Measurements from ENCODE around the gene TEDC1.
A peak's percentile ranks its signal among the peaks of the same experiment; 100 is the strongest.

TEDC1 gene

DNA sequence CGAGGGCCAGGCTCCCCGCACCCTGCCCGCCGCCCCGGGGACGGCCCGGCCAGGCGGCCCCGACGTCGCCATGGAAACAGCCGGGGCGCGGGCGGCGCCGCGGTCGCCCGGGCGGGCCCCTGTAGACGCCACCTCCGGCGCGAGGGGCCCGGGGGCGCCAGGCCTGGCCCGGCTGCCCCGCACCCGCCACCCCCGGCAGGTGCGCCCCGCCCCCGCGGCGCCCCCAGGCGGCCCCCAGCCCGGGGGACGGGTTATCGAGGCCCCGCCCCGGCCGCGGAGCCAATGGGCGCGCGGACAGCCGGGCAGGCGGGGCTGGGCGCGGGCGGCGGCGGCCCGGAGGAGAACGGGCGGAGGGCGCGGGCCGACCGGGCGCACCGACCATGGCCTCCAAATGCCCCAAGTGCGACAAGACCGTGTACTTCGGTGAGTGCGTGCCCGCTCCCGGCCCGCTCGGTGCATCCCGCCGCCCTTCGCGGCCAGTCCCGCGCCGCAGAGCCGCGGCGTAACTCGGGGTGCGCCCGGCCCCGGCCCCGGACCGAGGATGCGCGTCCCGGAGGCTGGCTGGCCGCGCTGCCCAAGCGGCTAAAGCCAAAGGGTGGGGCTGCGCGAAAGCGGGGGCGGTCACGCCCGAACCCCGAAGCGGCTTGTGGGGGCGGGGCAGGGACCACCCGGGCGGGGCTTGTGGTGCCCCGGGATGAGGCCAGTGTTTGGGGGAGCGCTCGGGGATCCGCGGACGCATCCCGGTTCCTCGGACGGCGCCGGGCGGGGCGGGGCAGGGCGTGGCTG lies 16.4 kb upstream of the TEDC1 start, which contains the start of gene CRIP2:
TSS of gene CRIP2 (plus strand) at position 339 of the 786 bp plus-strand sequence. CDS start at position 381, 42 bp downstream.
- DNase-seq, result peak; percentile 57 to 69

DNA sequence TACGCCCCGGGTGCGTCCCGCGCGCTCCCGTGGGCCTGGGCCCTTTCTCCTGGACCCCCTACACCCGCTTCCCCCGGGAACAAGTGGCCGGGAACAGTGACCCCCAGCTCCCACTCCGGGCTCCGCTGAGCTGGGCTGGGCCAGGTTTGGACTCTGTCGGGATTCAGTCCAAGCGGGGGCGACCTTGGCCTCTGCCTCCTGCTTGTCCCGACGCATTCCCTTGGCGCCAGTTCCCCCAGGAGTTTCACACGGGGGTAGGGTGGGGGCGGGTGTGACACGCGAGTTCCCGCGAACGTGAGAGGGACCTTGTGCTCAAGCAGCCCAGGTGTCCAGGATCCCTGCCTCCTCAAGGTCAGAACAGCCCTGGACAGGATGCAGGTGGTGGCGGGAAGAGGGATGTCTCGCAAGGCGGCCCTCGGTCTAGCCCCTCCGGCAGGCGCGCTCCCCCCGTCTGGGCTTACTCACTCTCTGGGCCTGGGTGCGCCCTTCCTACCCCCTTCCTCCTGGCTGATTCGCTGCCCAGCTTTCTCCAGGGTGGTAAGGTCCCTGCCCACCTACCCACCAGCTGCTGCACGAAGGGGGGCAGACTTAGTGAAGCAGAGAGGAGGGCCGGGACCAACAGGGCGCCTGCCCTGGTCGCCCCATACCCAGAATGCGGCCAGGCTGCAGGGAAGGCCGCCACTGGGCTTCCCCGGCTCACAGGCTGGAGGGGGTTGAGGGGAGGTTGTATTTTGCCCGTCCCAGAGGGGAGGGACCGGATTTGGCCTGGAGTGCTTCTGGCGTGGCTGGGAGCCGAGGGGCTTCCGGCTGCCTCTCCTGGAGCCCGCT lies 15.6 kb upstream of the TEDC1 start:
- DNase-seq, result no peak

DNA sequence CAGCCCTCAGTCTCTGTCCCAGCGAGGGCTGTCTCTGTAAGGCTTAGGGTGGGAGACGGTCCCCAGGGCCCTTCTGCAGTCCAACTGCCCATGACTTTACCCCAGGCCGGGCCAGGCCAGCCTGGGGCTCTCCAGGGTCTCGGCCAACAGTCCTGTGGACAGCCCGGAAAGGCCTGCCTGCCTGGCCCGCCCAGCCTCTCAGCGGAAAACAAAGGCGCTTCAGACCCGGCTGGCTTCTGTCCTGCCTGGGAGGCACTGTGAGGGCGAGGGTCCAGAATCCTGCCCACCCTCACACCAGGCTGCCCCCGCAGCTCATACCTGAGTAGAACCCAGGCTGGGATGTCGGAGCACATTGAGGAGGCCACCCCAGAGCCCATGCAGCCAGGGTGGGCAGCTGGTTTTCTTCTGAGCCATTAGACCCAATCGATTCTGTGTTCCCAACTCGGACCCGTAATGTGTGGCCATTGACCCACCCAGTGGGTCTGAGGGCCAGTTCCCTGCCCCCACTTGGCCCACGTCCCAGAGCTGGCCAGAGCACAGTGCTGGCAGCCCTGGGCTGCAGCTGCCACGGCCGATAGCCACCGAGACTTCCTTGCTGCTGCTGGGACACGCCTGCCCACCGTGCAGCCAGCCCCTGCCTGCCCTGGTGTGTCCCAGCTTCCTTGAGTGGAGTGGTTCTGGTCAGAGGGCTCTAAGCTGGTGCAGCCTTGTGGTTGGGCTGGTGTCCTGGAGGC lies 14.8 kb upstream of the TEDC1 start:
- DNase-seq, result no peak

DNA sequence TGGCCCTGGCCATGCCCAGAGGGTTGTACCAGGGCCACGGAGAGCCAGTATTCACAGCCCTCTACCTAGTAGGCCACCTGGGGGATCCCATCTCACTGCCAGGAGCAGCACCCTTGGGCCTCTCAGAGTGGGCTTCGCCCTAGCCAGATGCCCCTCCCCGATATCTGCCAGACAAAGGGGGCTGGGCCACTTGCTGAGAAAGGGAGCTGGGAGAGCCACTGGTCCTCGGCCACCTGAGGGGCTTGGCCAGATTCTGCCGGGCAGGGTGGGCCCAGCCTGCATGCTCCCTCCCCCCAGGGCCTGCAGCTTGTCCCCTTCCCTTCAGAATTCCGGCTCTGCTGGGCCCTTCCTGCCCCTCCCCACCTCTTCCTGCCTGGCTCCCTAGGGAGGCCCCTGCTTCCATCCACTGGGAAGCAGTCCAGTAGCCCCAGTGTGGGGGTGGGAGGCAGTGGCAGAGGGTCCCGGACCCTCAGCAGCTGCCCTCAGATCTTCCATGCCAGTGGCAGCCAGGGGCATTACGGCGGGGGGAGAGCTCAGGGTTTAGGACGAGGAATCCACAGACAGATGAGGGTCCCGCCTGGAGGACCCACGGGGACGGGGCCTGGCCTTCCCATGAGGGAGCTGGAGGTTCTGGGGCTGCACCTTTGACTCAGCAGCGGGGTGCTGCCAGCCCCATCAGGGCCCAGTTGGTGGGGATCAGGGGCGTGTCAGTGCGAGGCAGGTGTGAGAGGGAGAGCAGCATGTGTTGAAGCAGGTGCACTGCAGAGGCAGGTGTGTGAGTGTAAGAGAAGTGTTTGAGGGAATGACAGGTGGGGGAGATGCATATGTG lies 14.0 kb upstream of the TEDC1 start:
- no peak for DNase-seq

DNA sequence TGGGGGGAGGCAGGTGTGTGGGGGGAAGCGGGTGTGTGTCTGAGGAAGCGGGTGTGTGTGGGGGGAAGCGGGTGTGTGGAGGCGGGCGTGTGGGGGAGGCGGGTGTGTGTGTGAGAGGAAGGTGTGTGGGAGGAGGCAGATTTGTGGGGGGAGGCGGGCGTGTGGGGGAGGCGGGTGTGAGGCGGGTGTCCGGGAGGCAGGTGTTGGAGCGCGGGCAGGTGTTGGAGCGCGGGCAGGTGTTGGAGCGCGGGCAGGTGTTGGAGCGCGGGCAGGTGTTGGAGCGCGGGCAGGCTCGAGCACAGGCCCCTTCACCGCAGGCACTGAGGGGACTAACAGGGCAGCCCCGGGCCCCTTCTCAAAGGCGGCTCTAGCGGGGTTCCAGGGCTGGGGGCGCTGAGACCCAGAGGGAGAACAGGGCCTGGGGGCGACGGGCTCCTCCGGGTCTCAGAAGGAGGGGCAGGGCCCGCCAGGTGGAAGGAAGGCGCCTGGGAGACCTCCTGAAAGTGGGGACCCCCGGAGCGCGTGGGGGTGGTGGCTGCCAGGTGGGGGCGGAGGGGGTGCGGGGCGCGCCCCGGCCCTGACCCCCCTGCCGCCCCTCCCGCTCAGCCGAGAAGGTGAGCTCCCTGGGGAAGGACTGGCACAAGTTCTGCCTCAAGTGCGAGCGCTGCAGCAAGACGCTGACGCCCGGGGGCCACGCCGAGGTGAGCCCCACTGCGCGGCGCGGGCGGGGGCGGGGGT lies 13.2 kb upstream of the TEDC1 start:
- DNase-seq, result peak; percentile 82 to 88

DNA sequence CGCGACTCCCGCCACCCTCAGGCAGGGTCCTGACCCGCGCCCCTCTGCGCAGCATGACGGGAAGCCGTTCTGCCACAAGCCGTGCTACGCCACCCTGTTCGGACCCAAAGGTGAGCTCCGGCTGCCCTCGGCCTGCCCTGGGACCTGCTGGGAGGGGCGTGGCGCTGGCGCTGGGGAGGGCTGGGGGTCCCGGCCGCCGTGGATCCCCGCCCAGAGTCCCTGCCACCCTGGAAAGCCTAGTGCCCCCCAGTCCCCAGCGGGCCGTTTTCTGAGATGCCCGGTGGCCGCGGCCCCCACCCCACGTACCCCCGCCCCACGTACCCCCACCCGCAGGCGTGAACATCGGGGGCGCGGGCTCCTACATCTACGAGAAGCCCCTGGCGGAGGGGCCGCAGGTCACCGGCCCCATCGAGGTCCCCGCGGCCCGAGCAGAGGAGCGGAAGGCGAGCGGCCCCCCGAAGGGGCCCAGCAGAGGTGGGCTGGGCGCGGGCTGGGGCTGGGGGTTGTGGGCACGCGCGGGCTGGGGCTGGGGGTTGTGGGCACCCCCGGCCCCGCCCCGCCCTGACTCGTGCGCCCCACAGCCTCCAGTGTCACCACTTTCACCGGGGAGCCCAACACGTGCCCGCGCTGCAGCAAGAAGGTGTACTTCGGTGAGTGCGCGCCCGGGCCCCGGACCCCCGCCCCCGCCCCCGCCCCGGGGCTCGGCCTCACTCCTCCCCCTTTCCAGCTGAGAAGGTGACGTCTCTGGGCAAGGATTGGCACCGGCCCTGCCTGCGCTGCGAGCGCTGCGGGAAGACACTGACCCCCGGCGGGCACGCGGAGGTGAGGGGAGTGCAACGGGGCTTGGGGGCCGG lies 12.4 kb upstream of the TEDC1 start:
- peak; percentile 50 to 64 for DNase-seq

DNA sequence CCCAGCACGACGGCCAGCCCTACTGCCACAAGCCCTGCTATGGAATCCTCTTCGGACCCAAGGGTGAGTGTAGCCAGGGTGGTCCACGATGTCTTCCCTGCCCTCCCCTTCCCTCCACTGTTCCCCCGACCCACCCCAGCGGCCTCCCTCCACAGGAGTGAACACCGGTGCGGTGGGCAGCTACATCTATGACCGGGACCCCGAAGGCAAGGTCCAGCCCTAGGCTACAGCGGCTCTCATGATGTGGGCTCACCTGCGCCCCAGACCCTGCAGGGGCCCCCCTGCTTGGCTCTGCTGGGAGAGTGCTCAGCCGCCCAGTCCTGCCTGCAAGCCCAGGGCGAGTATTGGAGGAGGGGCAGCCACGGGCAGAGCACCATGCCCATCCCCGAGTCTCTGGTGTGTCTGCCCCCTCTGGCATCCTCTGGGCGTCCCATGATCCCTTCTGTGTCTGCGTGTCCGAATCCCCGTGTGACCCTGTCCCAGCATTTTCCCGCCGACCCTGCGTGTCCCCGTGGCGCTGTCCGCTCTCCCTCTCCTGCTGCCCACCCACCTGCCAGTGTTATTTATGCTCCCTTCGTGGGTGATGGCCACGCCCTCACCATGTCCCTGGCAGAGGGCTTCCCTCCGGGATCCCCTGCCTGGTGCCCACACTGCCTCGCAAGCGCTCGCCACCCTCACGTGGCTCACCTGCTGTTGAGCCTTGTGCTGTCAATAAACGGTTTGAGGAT lies 11.5 kb upstream of the TEDC1 start:
- peak; percentile 15 to 28 for DNase-seq

DNA sequence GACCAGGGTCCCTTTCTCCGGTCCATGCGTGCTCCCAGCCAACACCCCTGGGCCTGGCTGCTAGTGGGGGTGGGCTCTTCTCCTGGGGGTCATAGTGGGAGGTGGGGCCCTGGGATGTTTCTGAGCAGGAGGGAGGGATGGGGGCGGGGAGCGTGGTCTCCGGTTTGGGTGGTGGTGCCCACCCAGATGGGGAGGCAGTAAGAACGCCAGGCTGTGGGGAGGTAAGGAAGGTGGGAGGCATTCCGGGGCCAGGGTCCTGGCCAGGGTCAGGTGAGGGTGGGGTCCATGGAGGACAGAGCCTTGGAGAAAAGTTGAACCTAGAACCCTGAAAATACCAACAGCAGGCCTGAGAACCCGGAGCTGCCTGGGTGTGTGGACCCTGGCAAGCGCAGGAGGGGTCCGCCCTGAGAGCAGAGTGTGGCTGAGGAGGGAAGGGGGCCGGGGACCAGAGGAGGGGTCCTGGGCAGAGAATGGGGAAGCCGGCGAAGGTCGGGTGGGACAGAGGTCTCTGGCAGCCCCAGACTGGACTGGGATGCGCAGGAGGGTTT lies 10.8 kb upstream of the TEDC1 start:
- no peak for DNase-seq

DNA sequence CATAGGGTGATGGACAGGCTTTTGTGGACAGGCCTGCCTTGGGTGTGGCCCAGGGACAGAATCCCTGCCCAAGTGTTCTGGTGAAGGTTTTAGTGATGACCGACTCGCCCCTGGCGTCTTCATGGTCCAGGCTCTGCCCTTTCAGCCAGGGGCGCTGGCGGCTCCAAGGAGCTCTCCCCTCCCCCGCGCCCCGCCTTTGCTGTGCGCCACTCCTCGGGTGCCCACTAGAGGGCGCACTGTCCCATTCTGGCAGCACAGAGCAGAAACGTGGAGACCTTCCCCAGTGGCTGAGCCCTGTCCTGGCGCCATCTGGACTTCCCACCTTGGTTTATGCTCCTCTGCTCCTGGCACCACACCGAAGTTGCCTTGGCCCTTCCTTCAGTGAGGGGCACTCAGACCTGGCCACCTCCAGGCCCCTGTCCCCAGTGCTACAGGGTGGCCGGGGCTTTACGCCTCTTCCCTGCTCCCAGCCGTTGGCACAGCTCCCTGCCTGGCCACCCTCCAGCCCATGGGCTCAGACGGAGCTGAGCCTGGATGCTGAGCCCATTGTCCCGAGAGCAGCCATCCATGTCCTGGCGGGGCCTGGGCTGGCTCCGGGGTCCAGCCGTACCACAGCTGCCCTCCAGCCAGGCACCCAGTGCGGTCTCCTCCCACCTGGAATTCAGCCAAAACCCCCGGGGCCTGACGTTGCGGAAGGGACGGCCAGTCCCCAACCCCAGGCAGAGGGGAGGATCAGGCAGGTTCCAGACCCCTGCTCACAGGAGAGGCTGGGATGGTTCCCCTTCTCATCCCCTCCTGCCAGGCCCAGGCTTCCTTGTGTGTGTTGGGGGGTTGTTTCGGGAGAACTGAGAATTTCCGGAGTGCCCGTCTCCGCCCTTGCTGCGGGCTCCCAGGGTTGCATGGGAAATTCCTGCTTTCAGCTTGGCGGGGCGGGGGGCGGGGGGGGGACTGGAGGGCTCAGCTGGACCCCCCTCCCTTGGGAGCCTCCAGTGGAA lies 9.9 kb upstream of the TEDC1 start:
- DNase-seq, result peak; percentile 92 to 94

DNA sequence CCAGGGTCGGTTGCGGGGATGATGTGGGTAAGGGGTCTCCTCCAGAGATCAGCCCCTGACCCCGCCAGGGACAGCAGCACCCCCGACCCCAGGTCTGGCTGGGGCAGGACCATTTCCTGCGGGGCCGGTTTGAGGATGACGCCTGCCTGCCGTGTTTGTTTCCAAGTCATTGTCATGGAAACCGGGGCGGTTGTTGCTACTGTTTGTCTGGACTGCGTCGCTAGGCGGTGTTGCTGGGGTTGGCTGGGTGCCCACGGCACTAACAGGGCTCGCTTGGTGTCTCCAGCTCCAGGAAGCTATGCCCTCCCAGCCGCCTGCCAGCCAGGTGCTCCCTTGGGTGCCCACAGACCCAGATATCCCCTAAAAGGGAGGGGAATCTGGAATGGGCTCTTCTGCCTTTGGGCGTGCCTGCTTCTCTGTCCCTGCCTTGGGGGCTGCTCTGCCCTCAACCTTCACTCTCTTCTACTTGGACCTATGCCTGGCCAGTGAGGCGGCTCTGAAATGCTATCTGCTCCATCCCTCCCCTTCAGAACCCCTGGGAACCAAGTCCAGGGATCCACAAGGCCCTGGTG lies 9.1 kb upstream of the TEDC1 start:
- DNase-seq, result peak; percentile 98 to 99

DNA sequence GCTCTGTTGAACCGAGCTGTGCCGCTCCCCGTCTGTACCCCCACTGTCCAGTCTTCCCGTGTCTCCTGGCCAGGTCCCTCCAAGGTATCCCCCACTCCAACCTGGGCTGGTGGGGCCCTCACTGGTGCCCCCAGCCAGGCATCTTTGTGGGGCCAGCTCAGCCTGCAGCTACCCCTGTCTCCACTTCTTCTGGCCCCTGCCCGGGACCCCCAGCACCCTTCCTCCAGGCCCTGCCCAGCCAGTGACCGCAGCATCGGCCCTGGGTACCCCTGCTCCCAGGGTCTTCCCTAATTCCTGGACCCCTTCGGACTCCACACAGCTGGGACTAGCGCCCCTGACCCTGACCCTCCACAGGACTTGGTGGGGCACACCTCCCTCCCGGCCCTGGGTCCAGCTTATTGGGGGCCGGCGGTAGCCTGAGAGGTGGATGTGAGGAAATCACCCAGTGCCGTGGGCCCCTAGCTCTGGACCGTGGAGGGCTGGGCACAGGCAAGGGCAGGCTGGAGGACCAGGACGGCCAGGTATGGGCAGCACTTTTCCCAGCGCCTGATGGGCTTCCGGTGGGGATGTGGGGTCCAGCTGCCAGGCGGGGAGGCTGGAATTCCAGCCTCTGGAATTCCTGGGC lies 8.4 kb upstream of the TEDC1 start:
- DNase-seq, result no peak

DNA sequence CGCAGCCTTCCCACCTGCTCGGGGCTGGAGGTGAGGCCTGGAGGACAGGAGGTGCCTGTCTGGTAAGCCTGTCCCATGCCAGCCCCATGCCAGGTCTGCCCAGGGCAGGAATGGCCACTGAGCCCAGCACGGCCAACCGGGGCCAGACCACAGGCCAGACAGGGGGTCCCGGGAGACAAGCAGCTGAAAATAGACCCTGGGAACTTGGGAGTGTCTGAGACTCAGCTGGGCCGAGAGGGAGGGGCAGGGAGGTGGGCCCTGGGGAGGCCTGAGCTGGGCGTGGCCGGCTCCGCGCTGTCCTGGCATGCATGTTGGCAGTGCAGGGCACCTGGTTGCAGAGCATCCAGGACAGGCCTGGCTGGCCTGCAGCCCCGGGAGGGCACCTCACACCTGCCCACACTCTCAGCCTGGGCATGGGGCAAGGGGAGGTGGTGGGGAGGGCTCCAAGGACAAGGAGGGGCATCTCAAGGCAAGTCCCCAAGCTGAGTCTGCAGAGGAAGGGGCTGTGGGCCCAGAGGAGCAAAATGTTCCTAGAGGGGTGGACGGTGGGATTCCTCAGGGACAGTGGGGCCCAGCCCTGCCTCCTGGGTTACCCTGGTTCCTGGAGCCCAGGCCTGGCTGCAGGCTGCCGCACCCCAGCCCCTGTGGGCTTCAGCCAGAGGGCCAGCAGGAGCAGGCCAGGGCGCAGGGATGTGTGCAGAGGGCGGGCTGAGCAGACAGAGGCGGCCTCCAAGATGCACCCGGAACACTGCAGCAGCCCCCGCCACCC lies 7.6 kb upstream of the TEDC1 start:
- no peak for DNase-seq

DNA sequence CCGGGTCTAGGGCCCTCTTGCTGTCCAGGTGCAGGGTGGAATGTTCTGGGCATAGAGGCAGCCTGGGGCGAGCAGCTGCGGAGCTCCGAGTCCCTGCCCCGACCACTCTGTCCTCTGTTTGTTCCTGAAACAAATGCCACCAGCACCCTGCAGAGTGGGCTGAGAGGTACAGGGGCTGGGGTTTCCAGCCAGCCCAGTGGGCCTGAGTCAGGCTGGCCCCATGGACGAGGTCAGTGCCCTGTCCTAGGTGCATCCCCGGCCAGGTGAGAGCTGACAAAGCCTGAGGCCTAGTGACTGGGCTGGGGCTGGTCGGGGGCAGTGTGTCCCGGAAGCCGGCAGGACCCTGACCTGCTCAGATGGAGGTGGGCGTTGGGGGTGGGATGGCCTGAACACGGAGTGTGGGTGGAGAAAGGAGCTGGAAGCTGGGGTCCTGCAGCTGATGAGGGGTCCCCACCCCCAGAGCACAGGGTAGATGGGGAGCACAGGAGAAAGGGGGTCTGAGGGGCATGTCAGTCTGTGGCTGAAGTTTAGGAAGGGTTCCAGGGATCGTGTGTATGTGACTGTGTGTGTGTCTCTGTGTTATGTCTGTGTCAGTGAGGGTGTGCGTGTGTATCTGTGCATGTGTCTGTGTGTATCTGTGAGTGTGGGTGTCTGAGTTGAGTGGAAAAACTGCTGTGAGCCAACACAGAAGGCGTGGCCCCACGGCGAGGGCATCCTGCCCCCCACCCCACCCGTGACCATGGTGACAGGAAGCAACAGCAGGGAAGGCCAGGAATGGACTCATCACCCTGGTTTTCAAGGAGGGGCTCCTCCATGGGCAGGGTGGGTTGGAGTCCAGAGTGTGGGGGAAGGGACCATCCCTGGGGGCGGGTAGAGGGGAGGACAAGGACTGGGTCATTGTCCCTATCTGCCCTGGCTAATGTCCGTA lies 6.7 kb upstream of the TEDC1 start:
- DNase-seq, result peak; percentile 81 to 83

DNA sequence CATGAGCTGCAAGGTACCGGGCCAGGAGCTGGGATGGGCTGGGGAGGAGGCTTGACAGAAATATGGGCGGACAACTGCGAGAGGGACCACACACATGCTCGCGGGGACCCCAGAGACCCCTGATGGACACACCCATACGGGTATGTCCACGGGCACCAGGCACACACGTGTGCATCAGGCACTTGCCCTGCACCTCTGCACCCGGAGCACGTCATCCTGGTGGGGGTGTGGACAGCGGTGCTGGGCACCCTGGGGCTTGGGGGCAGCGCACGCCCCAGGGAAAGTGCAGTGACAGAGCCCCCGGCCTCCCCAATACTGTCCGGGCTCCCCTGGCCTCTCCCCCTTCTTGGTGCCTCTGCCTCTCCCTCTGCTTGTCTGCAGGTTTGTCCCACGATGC lies 6.1 kb upstream of the TEDC1 start:
- DNase-seq, result no peak

DNA sequence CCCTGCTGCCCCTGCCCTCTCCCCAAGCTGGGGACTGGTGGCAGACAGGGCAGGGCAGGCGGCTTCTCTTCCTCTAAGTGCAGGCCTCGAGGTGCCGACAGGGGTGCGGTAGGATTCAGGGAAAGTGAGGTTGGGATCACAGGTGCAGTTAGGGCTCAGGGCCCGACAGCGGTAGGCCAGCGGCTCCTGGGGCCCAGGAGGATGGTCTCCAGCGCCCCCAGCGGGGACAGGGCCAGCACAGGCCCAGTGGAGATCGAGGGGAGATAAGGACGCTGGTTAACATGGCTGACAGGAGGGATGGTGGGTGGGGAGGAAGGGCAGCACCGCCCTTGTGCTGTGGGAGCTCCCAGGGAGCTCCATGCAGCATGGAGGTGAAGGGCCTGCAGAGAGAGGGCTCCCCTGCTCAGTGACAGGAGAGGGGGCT lies 5.3 kb upstream of the TEDC1 start:
- DNase-seq, result peak; percentile 80 to 83
